GM21737 (cell line): ENCODE data around the gene UBE2D2.
"Not testable (repeated sequence)": the region's sequence is repeated elsewhere in the genome, so short reads cannot be mapped to it uniquely, and the experiment has no call there.

Source experiments
- ATAC-seq: cut with Tn5 transposase; IDR thresholded peaks from one replicate; pipeline ENCODE4 v1.9.1; 2021; ENCODE audit warnings: mild to moderate bottlenecking, moderate library complexity; ENCODE audit not compliant: unreplicated experiment

Gene UBE2D2

DNA sequence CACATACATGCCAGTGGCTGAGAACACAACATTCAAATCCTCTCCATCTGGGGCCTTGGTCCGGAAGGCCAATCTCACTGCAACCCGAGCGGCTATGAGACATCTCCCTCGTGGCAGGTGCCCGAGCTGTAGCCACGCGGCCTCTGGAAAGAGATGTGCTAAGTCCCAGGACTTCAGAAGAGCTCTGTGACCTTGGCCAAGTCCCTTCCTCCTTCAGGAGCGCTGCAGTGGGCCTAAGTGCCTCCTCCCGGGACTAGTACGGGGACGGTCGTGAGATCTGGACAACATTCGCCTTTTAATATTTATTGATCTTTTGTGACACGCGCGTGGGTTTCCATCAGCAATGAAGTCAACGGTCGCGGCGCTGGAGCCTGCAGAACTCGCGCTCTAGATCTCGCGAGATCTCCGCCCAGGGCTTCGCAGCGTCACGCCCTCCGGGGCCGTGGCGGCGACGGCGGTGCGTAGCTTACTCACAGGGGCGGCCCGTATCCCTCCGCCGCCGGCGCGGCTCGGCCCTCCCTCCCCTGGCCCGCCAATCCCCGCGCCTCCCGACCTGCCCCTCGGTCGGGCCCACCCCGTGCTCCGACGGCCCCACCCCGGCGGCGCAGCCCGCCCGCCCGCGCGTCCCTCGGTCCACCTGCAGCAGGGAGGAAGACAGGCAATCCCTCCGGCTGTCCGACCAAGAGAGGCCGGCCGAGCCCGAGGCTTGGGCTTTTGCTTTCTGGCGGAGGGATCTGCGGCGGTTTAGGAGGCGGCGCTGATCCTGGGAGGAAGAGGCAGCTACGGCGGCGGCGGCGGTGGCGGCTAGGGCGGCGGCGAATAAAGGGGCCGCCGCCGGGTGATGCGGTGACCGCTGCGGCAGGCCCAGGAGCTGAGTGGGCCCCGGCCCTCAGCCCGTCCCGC lies at the start of gene UBE2D2:
TSS of gene UBE2D2 (plus strand) at position 588 of the 903 bp plus-strand sequence. CDS start 453 bp downstream, outside the sequence.
- ATAC-seq: peak; percentile 82

DNA sequence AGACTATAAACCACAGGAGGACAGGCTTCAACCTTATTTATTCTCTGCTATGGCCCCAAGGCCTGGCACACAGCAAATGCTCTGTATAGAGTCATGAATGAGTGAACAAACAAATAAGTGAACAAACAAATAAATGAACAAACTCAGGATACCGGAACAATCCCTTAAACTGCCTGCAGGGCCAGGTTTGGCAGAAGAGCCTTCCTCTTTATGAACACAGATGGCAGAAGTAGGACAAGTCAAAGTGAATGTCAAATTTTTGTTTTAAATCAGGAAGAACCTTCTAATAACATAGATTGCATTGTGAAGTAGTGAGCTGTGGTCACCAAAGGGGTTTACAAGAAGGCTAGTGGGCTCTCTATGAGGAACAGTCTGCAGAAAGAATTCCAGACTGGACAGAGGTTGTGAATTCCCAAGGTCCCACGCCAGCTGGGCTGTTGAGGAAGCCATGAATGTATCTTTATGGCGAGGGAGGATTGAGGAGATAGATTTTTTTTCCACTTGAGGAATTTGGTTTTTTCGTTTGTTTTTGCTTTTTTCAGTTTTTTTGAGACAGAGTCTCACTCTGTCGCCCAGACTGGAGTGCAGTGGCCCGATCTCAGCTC lies 48.3 kb upstream of the UBE2D2 start:
- ATAC-seq: no peak

DNA sequence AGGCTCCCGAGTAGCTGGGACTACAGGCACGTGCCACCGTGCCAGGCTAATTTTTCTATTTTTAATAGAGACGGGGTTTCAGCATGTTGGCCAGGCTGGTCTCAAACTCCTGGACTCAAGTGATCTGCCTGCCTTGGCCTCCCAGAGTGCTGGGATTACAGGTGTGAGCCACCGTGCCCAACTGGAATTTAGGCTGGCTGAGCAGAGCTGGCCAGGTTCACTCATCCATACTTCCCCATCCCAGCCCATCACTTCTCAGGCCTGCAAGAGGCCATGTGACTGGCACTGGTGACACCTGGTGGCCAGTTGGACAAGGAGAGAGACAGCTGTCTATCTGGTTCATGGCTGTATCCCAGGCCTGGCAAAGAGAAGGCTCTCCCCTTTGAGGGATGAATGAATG lies 47.7 kb upstream of the UBE2D2 start:
- peak; percentile 45 for ATAC-seq

DNA sequence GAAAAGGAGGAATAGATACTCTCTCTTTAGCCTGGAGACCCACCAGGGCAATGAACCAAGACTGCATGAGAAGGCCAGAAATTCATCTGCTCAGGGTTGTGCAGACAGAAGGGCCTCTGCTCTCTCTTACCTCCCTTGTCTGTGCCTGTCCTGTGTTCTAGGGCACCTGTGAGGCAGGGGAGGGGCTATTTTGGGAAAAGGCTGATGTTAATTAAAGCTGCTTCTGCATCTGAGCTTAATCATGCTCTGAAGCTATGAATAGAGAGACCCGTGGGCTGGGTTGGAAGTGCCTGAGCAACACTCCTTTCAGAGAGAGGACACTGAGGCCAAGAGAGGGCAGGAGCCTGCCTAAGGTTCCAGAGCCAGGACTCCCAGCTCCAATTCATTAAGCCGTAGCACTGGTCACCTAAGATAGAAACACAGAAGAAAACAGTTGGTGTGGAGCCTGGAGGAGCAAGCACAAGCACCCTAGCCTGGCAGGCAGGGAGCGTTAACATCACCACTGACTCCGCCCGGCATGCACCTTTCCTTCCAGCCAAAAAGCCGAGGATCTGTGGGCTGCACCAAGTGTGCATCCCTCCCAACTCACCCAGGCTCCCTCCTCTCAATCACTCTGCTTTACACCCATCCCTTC lies 47.2 kb upstream of the UBE2D2 start:
- no peak for ATAC-seq

DNA sequence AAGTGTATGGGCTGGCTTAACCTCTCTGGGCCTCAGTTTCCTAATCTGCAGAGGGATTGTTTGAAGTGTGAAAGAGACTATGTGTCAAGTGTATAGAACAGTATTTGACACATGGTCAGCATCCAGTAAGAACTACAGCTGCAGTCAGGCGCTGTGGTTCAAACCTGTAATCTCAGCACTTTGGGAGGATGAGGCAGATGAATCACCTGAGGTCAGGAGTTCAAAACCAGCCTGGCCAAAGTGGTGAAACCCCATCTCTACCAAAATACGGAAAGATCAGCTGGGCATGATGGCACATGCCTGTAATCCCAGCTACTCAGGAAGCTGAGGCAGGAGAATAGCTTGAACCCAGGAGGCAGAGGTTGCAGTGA lies 46.7 kb upstream of the UBE2D2 start:
- no peak for ATAC-seq

DNA sequence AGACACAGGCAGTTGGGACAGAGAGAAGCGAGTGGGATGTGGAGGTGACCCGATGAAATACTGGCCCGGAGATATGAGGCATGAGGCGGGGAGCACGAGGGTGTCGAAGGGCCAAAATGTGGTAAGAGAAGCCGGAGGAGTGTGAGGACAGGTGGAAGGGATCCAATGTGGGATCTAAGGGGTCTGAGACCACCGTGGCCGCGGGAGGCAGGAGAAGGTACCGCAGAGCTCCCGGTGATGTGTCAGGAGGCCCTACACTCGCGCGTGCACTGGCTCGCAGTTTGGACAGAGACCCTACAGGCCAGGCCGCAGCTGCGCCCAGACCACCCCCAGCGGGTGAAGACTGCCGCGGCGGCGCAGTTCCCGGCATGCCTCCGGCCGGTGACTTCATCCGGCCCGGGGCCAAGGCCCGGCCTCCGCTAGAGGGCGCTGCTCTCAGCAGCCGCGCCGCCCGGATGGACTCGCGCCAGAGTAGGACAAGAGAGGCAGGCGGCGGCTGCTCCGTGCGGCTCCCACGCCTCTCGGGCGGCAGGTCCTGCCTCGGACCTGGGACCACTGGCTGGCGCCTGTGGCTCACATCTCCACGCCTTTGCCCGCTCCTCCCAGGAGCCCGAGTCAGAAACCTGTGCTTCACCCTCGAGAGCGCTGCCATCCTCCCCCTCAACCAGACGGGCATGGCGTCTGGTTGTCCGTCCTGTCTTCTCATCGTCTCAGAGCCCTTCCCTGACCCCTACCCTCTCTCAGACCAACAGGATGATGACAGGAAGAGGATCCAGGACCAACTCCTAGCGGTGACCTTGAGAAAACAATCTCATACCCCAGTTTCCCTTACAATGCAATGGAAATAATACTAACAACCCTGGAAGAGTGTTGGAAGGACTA lies 43.2 kb upstream of the UBE2D2 start:
- peak; percentile 89 for ATAC-seq

DNA sequence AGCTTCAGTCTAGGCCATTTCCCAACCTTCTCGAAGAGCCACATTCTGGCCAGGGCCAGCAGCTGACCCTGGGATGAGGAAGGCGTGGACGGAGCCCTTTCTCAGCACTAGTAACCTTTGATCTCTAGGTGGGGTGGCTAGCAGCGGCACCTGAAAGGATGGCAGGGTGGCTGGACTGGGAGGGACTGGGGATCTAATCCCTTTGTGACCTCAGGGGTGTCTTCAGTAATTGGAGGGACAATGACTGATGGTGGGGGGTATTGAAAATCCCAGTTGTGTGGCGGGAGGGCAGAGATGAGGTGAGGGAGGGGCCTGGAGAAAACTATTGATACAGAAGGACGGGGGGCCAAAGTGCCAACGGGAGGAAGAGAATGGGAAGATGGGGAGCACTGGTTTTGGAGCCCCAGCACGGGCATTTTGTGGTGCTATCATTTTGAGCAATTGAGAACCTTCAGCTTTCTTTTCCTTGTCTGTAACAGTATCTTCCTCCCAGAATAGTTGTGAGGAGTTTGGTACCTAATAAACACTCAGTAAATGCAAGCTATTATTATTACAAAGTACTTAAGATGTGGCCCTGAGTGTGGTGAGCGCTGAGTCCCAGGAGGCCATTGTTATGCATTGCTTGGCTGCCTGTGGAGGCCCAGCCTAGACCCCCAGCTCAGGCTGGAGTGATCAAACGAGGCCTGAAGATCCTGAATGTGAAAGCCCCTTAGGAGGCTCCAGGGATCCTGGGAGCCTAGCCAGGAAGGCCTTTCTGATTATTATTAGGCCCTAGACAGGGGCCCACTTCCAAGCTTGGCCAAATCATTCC lies 37.3 kb upstream of the UBE2D2 start:
- no peak for ATAC-seq

DNA sequence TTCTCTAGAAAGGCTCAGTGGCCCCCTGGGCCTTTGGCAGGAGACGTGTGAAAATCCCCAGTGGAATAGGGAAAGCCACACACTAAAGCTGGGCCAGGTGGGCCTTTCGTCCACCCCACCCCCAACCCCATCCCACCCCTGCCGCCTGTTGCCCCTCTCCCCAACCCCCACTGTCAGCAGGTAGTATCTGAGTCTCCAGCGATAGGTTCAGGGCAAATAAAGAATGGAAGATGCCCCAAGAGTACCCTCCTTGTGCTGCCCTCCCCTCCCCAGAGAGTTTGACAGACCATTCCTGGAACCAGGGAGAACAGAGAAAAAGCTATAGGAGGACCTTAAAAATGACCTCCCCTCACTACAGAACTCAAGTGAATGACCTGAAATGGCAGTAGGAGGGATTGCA lies 36.7 kb upstream of the UBE2D2 start:
- ATAC-seq: no peak

DNA sequence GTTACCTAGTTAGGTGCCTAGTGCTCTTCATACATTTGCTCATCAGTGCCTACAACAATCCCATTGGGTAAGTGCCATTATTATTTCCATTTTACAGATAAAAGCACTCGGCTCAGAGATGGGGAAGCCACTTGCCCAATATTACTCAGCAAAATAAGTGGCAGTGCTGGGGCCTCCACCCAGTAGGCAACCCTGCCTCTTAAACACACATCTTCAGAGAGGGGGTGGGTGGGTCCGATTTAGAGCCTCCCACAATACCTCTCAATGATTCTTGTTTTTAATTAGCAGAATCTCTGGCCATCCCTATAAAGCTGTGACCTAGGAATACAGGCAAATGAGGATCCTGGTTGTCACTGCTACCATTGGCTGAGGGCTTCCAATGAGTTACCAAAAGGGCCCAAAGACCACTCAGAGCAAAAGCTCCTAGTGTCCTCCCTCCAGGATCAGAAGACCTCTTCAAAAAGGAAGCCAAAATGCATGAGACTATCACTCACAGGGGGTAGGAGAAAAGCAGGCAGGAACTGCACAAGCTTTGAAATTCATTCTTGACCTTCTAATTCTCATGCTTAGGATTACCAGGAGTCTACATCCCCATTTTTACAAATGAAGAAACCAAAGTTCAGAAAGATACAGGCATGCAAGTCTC lies 36.1 kb upstream of the UBE2D2 start:
- no peak for ATAC-seq

DNA sequence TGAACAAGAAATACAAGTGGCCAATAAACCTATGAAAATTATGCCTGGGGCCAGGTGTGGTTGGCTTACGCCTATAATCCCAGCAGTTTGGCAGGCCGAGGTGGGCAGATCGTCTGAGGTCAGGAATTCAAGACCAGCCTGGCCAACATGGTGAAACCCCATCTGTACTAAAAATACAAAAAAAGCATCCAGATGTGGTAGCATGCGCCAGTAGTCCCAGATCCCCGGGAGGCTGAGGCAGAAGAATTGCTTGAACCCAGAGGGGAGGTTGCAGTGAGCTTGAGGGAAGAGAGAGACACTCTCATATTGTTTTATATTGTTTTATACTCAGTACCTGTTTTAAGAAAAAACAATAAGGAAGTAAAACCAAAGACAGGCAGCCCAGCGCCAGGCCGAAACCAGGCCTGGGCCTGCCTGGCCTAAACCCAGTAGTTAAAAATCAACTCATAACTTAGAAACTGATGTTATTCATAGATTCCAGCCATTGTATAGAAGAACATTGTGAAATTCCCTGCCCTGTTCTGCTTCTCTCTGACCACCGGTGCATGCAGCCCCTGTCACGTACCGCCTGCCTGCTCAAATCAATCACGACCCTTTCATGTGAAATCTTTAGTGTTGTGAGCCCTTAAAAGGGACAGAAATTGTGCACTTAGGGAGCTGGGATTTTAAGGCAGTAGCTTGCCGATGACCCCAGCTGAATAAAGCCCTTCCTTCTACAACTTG lies 35.4 kb upstream of the UBE2D2 start:
- ATAC-seq: not testable (repeated sequence)

DNA sequence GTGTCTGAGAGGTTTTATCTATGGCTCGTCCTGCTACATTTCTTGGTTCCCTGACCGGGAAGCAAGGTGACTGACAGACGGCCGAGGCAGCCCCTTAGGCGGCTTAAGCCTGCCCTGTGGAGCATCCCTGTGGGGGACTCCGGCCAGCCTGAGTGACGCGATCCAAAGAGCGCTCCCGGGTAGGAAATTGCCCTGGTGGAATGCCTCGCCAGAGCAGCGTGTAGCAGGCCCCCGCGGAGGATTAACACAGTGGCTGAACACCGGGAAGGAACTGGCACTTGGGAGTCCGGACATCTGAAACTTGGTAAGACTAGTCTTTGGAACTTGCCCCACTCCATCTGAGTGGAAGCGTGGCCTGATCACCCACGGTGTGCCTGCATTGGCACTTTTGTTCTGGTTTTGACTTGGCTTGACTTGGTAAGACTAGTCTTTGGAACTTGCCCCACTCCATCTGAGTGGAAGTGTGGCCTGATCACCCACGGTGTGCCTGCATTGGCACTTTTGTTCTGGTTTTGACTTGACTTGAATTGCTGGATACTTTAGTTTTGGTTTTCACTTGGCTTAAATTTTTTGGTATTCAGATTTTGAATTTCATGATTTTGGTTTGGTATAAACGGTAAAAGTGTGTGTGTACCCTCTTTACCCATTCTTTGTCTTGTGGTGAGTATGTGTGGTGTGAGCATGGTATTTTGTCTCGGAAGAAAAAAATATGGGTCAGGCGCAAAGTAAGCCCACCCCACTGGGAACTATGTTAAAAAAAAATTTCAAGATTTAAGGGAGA lies 34.6 kb upstream of the UBE2D2 start:
- not testable (repeated sequence) for ATAC-seq

DNA sequence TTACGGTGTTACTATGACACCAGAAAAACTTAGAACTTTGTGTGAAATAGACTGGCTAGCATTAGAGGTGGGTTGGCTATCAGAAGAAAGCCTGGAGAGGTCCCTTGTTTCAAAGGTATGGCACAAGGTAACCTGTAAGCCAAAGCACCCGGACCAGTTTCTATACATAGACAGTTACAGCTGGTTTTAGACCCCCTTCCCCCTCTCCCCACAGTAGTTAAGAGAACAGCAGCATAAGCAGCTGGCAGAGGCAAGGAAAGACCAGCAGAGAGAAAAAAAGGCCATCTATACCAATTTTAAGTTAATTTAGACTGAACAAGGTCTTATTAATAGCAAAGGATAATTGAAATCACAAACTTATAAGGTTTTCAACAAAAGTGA lies 34.1 kb upstream of the UBE2D2 start:
- ATAC-seq: not testable (repeated sequence)

DNA sequence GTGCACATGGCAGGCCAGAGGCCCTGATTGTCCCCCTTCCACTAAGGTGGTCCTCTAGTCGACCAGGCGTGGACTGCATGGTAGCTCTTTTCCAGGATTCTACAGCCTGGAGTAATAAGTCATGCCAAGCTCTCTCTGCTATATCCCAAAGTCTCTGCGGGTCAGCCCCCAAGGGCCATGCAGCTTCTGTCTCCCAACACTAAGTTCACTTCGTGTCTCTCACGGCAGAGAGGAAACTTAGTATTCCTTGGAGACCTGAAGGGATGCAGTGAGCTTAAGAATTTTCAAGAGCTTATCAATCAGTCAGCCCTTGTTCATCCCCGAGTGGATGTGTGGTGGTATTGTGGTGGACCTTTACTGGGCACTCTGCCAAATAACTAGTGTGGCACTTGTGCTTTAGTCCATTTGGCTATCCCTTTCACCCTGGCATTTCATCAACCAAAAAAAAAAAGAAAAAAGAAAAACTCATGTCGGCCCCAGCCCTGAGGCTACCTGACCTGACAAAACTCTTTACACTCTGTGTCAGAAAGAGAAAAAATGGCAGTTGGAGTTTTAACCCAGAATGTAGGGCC lies 33.2 kb upstream of the UBE2D2 start:
- ATAC-seq: not testable (repeated sequence)

DNA sequence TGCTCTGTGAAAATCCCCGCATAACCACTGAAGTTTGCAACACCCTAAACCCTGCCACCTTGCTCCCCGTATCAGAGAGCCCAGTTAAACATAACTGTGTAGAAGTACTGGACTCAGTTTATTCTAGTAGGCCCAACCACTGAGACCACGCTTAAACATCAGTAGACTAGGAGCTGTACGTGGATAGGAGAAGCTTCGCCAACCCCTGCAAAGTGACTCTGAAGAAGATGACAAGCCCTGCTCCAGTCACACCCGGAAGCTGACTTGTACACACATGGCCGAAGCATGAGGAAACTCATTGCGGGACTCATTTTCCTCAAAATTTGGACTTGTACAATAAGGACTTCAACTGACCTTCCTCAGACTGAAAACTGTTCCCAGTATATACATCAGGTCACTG lies 32.4 kb upstream of the UBE2D2 start:
- not testable (repeated sequence) for ATAC-seq

DNA sequence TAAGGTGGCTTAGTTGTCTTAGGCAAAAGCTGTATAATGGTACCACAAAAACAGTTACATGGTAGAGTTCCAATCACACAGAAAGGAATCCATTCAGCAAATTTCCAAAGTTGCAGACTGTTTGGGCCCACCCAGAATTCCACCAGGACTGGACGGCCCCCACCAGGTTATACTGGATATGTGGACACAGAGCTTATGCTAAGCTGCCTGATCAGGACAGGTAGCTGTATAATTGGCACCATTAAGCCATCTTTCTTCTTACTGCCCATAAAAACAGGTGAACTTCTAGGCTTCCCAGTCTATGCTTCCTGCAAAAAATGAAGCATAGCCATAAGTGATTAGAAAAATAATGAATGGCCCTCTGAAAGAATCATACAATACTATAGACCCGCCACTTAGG lies 31.1 kb upstream of the UBE2D2 start:
- ATAC-seq: not testable (repeated sequence)

DNA sequence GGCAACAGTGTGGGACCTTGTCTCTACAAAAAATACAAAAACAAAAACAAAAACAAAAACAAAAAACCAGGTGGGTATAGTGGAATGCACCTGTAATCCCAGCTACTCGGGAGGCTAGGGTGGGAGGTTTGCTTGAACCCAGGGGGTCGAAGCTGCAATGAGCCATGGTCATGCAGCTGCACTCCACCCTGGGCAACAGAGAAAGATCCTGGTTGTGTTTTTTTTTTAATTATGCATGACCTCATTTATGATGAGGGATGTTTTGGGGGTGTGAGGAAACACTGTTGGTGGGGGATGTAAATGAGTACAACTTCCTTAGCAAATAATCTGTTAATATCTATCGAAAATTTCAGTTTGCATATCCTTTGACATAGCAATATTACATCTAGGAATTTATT lies 29.4 kb upstream of the UBE2D2 start:
- ATAC-seq: no peak

DNA sequence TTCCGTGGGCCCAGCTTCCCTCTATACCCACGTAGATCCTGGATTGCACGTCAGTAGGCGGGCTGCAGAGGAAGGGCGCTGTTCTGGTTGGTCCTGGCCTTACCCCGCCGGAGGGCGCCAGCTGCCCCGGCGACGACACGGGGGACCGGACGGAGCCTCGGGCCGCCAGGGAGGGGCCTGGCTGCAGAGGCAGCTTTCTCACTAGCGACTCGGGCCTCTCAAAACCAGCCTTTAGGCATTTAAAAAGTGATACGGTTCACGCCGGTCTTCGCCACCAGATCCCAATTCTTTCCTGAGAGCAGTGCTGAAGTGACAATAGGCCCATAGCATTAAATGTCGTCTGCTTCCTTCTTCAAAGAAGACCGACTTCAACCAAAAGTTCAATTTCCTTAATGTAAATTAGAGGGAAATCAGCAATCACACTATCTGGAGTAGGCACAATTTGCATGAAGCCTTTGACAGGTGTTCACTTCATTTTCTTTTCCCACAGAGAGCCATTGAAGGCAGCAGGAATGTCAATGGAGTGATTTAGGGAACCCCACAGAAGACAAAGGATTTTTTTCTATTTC lies 17.6 kb upstream of the UBE2D2 start:
- ATAC-seq: peak; percentile 93
